MM.1S (cell line): ENCODE results near the gene BMAL1.

Experiments used
- CTCF ChIP-seq: fragments of 300-600 bp; sonication (generic); IDR thresholded peaks from 2 replicates; pipeline ENCODE4 v1.5.1; 2016; ENCODE audit warnings: antibody characterized with exemption, low read length, mixed read lengths
- EZH2 ChIP-seq: fragments of 300-600 bp; sonication (generic); optimal IDR thresholded peaks from 2 replicates; pipeline ENCODE3; 2017; ENCODE audit warnings: low read depth, mild to moderate bottlenecking, antibody characterized with exemption, low read length, mixed read lengths
- EZH2phosphoT487 ChIP-seq: fragments of 300-600 bp; sonication (generic); IDR thresholded peaks from 2 replicates; pipeline ENCODE4 v1.6.1; 2018; ENCODE audit warnings: antibody characterized with exemption, low read length

GRCh38 chr11:13315517-13316432 is 38.2 kb downstream of the BMAL1 start:
- TF ChIP-seq CTCF (no peak), EZH2 (no peak), EZH2phosphoT487 (no peak)
